GM12872 (cell line): Measurements from ENCODE around the gene AMPH.

Source experiments
- TF ChIP-seq, protein P1 (sequence below): IDR thresholded peaks from 3 replicates; pipeline ENCODE4 v1.5.1; 2011; ENCODE audit warnings: low read depth, mild to moderate bottlenecking, low read length, moderate library complexity; ENCODE audit not compliant: insufficient read depth

The AMPH gene

DNA sequence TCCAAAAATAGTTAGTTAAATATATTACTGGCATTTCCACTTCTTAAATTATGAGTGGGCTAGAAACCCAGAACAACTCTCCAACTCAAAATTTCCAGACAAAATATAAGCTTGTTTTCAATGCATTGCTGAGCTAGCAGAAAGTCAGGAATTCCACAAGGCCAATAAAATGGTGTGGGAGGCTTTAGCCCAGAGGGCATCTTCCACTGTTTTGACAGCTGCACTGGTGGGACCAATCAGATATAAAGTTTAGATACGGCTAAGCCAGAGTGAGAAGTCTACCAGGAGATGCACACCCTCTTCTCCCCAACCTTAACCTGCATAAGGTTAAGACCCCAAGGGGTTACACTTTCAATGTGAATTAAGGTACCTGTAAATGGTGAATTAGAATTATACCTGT lies 76.6 kb downstream of the AMPH start:
- TF ChIP-seq, protein P1, sequence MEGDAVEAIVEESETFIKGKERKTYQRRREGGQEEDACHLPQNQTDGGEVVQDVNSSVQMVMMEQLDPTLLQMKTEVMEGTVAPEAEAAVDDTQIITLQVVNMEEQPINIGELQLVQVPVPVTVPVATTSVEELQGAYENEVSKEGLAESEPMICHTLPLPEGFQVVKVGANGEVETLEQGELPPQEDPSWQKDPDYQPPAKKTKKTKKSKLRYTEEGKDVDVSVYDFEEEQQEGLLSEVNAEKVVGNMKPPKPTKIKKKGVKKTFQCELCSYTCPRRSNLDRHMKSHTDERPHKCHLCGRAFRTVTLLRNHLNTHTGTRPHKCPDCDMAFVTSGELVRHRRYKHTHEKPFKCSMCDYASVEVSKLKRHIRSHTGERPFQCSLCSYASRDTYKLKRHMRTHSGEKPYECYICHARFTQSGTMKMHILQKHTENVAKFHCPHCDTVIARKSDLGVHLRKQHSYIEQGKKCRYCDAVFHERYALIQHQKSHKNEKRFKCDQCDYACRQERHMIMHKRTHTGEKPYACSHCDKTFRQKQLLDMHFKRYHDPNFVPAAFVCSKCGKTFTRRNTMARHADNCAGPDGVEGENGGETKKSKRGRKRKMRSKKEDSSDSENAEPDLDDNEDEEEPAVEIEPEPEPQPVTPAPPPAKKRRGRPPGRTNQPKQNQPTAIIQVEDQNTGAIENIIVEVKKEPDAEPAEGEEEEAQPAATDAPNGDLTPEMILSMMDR = no peak

DNA sequence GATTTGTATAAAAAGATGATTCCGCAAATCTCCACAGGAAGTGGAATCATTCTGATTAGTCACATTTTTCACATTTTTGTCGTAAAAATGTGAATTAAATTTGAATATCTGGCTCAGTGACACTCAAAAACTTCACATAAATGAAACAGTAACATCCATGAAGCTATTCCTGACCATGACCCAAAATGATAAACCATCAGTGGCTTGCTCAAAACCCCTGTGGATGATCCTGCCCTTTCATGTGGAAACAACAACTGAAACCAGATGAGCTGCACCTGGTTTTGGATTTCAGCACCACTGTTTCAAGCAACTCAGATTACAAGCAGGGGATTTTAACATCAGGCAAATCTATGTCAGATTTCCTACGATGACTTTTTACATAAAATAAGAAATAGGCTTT lies 80.3 kb downstream of the AMPH start:
- TF ChIP-seq, protein P1 = no peak

DNA sequence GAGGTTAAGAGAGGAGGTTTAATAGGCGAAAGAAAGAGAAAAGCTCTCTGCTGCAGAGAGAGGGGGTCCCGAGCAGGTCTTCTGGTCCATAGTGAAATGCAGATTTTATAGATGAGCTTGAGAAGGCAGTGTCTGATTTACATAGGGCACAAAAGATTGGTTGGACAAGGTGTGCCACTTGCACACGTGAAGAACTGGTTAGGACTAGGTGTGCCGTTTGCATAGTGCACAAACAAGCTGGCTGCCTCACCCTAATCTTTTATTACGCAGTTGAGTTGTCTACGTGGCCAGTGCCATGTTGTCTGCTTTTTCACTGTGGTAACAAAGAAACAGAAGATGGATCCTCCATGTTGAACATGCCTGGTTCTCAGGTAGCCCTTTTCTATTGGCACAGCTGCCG lies 82.6 kb downstream of the AMPH start:
- TF ChIP-seq, protein P1 = no peak

DNA sequence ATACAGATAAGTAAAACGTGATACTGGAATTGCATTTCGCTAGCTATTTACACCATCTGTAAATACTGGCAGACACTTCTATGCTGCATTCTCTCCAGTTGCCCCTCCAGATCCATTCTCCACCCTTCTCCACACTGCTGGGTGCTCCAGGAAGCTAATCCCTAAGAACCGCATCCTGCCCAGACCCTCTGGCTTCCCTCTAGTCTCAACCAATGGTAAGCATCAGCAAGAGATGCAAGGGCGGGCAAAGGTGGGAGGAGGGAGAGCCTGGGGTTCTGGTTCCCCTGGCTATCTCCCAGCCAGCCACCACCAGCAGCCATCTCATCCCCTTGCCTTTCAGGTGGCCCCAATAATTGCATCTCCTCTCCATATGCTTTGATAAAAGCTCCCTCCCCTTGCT lies 84.4 kb downstream of the AMPH start:
- TF ChIP-seq, protein P1 = no peak

GRCh38 chr7:38545977-38546376 lies 85.2 kb downstream of the AMPH start:
- TF ChIP-seq, protein P1 = no peak

- TF ChIP-seq, protein P1 = no peak
These were observed 89.0 kb downstream of the AMPH start for GRCh38 chr7:38542156-38542555.

DNA sequence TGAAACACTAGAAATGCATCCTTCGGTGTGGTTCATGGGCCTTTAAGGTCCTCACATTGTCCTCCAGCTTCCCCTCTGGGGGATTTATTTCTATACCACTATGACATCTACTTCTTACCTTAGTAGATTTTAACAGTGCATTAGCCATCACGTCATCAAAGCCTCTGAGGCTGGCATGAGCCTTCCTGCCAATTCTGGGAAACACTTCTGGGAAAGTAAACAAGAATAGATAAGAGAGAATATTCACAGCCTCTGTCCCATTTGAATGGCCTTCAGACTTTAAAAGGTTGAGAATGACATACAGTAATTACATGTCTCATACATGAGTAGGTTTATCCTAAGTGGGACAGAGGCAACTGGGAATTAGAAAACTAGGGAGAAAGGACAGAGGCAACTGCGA lies 89.7 kb downstream of the AMPH start:
- TF ChIP-seq, protein P1 = no peak

- TF ChIP-seq, protein P1 = no peak
These were observed 91.6 kb downstream of the AMPH start for GRCh38 chr7:38539477-38540081.
